Suprapubic skin (tissue), 4 donors: Measurements from ENCODE around the gene NDST4. TPM values are rescaled to one million over a fixed set of nuclear protein-coding genes. Genes with fewer than 3 reads are reported as not detected.

Source experiments
- DNase-seq, 2 donors: peaks; one replicate each; pipeline ENCODE4 v3.0.0-alpha.2; 2019; ENCODE audit warnings: low spot score in 2 of 2
- H3K27ac ChIP-seq: fragments of 200-600 bp; sonication (generic); one replicate; pipeline ENCODE4 v1.5.1; 2019
- H3K27me3 ChIP-seq: fragments of 200-600 bp; sonication (generic); one replicate; pipeline ENCODE4 v1.5.1; 2019
- H3K36me3 ChIP-seq: fragments of 200-600 bp; sonication (generic); one replicate; pipeline ENCODE4 v1.5.1; 2019
- H3K4me1 ChIP-seq: fragments of 200-600 bp; sonication (generic); one replicate; pipeline ENCODE4 v1.5.1; 2019
- H3K4me3 ChIP-seq: fragments of 200-600 bp; sonication (generic); one replicate; pipeline ENCODE4 v1.5.1; 2019; ENCODE audit warnings: mild to moderate bottlenecking
- H3K9me3 ChIP-seq: fragments of 200-600 bp; sonication (generic); one replicate; pipeline ENCODE4 v1.5.1; 2019
- CTCF ChIP-seq, 2 donors: fragments of 200-600 bp in 1 of 2; fragments of 450-650 bp in 1 of 2; sonication (generic) in 1 of 2; IDR thresholded peaks; one replicate each; pipeline ENCODE4 v1.5.1; 2016 to 2019; ENCODE audit warnings: antibody characterized with exemption in 2 of 2, mild to moderate bottlenecking in 1 of 2, moderate library complexity in 1 of 2
- EP300 ChIP-seq: sonication (generic); formaldehyde crosslinking; IDR thresholded peaks from one replicate; pipeline ENCODE4 v1.6.1; 2017; ENCODE audit warnings: antibody characterized with exemption
- POLR2A ChIP-seq, 2 donors: fragments of 450-650 bp; IDR thresholded peaks; one replicate each; pipeline ENCODE4 v1.6.1; 2017; ENCODE audit warnings: antibody characterized with exemption in 2 of 2, mild to moderate bottlenecking in 2 of 2, moderate library complexity in 2 of 2
- POLR2AphosphoS5 ChIP-seq, 3 donors: sonication (generic); formaldehyde crosslinking; IDR thresholded peaks; one replicate each; pipeline ENCODE4 v1.6.1; 2017; ENCODE audit warnings: antibody characterized with exemption in 3 of 3
- WGBS: methylation state at CpG from one replicate; pipeline ENCODE4 v1.1.5; 2018; 5-methylcytosine and 5-hydroxymethylcytosine counted together
- total RNA-seq, 4 donors: library from RNA; depleted of rRNA; stranded (reverse); fragments of >200 nt; gene quantifications; one replicate each; pipeline ENCODE4 v1.1.0, GENCODE V29; 2016

NDST4 gene
- total RNA-seq, 4 donors from 2014 or later, result not detected

- TF ChIP-seq POLR2AphosphoS5 (IDR thresholded peaks at IDR 0.05) (no peak), EP300 (no peak), CTCF (IDR thresholded peaks at IDR 0.05) (no peak), POLR2A (IDR thresholded peaks at IDR 0.05) (no peak)
- H3K4me3 ChIP-seq, result no peak overlapping the region
These were observed 6.0 kb downstream of the NDST4 start for GRCh38 chr4:115107411-115107810.

GRCh38 chr4:115101675-115102074, 11.7 kb downstream of the NDST4 start:
- Histone ChIP-seq H3K27me3 (no peaks in the 10 kb centered on the region), H3K4me1 (no peaks in the 10 kb centered on the region), H3K4me3 (no peak overlapping the region), H3K27ac (no peak overlapping the region), H3K9me3 (no peaks in the 10 kb centered on the region), H3K36me3 (no peaks in the 10 kb centered on the region)
- WGBS, result 54% methylated on average over 3 of the region's 3 CpGs
- DNase-seq, result no peak
- TF ChIP-seq POLR2AphosphoS5 (IDR thresholded peaks at IDR 0.05) (no peak), POLR2A (IDR thresholded peaks at IDR 0.05) (no peak), CTCF (IDR thresholded peaks at IDR 0.05) (no peak), EP300 (no peak)

More at GRCh38 chr4:115107411-115107810, 6.0 kb downstream of the NDST4 start:
- no peak for DNase-seq
- Histone ChIP-seq H3K27ac (no peak overlapping the region), H3K36me3 (no peaks in the 10 kb centered on the region), H3K9me3 (no peaks in the 10 kb centered on the region), H3K27me3 (no peaks in the 10 kb centered on the region), H3K4me1 (no peaks in the 10 kb centered on the region)

GRCh38 chr4:115090483-115091075, 22.8 kb downstream of the NDST4 start:
- DNase-seq, result no peak
- WGBS, result 18% methylated on average over 4 of the region's 4 CpGs
- H3K4me3 ChIP-seq, result no peak overlapping the region
- H3K27me3 ChIP-seq, result no peaks in the 10 kb centered on the region
- H3K27ac ChIP-seq, result no peak overlapping the region
- H3K36me3 ChIP-seq, result no peaks in the 10 kb centered on the region
- H3K9me3 ChIP-seq, result no peaks in the 10 kb centered on the region
- no peak for TF ChIP-seq POLR2A (IDR thresholded peaks at IDR 0.05)
- TF ChIP-seq CTCF (IDR thresholded peaks at IDR 0.05), result peak in 1 of 2 donors; percentile 35
- H3K4me1 ChIP-seq, result no peaks in the 10 kb centered on the region

GRCh38 chr4:115082633-115083032, 30.8 kb downstream of the NDST4 start:
- Histone ChIP-seq H3K9me3 (no peaks in the 10 kb centered on the region), H3K27me3 (no peaks in the 10 kb centered on the region), H3K36me3 (no peaks in the 10 kb centered on the region), H3K4me3 (no peak overlapping the region), H3K27ac (no peak overlapping the region), H3K4me1 (no peaks in the 10 kb centered on the region)
- DNase-seq, result no peak
- WGBS, result 59% methylated on average over 2 of the region's 2 CpGs
- no peak for TF ChIP-seq EP300
- no peak for TF ChIP-seq CTCF (IDR thresholded peaks at IDR 0.05)
- no peak for TF ChIP-seq POLR2A (IDR thresholded peaks at IDR 0.05)
- no peak for TF ChIP-seq POLR2AphosphoS5 (IDR thresholded peaks at IDR 0.05)

- 87% methylated on average over 7 of the region's 7 CpGs for WGBS
- H3K4me1 ChIP-seq, result no peaks in the 10 kb centered on the region
These were observed 36.7 kb downstream of the NDST4 start for GRCh38 chr4:115076691-115077090.

More at GRCh38 chr4:115076691-115077090, 36.7 kb downstream of the NDST4 start:
- TF ChIP-seq POLR2A (IDR thresholded peaks at IDR 0.05) (no peak), CTCF (IDR thresholded peaks at IDR 0.05) (no peak), POLR2AphosphoS5 (IDR thresholded peaks at IDR 0.05) (no peak), EP300 (no peak)
- H3K27me3 ChIP-seq, result no peaks in the 10 kb centered on the region
- H3K4me3 ChIP-seq, result no peak overlapping the region
- H3K9me3 ChIP-seq, result no peaks in the 10 kb centered on the region
- no peak overlapping the region for H3K27ac ChIP-seq
- no peaks in the 10 kb centered on the region for H3K36me3 ChIP-seq
- no peak for DNase-seq
